Mesothelial cell of epicardium (in vitro differentiated cells): ENCODE results near the gene CLNK. TPM values are rescaled to one million over a fixed set of nuclear protein-coding genes. Genes with fewer than 3 reads are reported as not detected.

Source experiments
- DNase-seq, 2 experiments: peaks; one replicate each; pipeline ENCODE4 v3.0.0; 2021; ENCODE audit warnings: low spot score in 2 of 2; ENCODE audit not compliant: unreplicated experiment in 2 of 2
- H3K27ac Mint-ChIP-seq: 2 replicates; pipeline ENCODE4 v1.8.0; 2021; ENCODE audit warnings: mixed read lengths
- H3K27me3 Mint-ChIP-seq: 2 replicates; pipeline ENCODE4 v1.8.0; 2021; ENCODE audit warnings: low read depth, mixed read lengths
- H3K36me3 Mint-ChIP-seq: 2 replicates; pipeline ENCODE4 v1.8.0; 2021; ENCODE audit warnings: mixed read lengths
- H3K4me1 Mint-ChIP-seq: 2 replicates; pipeline ENCODE4 v1.8.0; 2021; ENCODE audit warnings: mixed read lengths
- H3K4me3 Mint-ChIP-seq: 2 replicates; pipeline ENCODE4 v1.8.0; 2021; ENCODE audit warnings: mild to moderate bottlenecking, moderate library complexity, mixed read lengths
- H3K9me3 Mint-ChIP-seq: 2 replicates; pipeline ENCODE4 v1.8.0; 2021; ENCODE audit warnings: mixed read lengths
- CTCF ChIP-seq: fragments of 200-600 bp; sonication (generic); IDR thresholded peaks from one replicate; pipeline ENCODE4 v1.5.0; 2021; ENCODE audit warnings: antibody characterized with exemption; ENCODE audit not compliant: unreplicated experiment
- total RNA-seq: library from RNA; stranded (reverse); gene quantifications from 3 replicates; pipeline ENCODE4 v1.2.1, GENCODE V29; 2021

The CLNK gene
- total RNA-seq, 1 donor from 2014 or later: not detected

- no peak for DNase-seq
- no peaks in the 10 kb centered on the region for H3K9me3 Mint-ChIP-seq
- no peak for TF ChIP-seq CTCF
- no peak overlapping the region for H3K4me3 Mint-ChIP-seq
- H3K27ac Mint-ChIP-seq: no peak overlapping the region
- H3K36me3 Mint-ChIP-seq: no peaks in the 10 kb centered on the region
- no peaks in the 10 kb centered on the region for H3K4me1 Mint-ChIP-seq
- peaks cover 3% of the 10 kb centered on the region for H3K27me3 Mint-ChIP-seq
These were observed 79.5 kb downstream of the CLNK start for GRCh38 chr4:10605031-10605430.

- Mint-ChIP-seq H3K4me1 (peaks cover 16% of the 10 kb centered on the region), H3K27me3 (peaks cover 3% of the 10 kb centered on the region), H3K36me3 (no peaks in the 10 kb centered on the region), H3K4me3 (no peak overlapping the region), H3K9me3 (no peaks in the 10 kb centered on the region), H3K27ac (no peak overlapping the region)
- DNase-seq: no peak
- no peak for TF ChIP-seq CTCF
These were observed 85.0 kb downstream of the CLNK start for GRCh38 chr4:10599574-10599973.

GRCh38 chr4:10598829-10599228 lies 85.7 kb downstream of the CLNK start:
- H3K27ac Mint-ChIP-seq: no peak overlapping the region
- H3K36me3 Mint-ChIP-seq: no peaks in the 10 kb centered on the region
- DNase-seq: no peak
- H3K27me3 Mint-ChIP-seq: peaks cover 3% of the 10 kb centered on the region
- H3K4me3 Mint-ChIP-seq: no peak overlapping the region
- no peaks in the 10 kb centered on the region for H3K9me3 Mint-ChIP-seq
- peaks cover 16% of the 10 kb centered on the region for H3K4me1 Mint-ChIP-seq
- TF ChIP-seq CTCF: no peak

- H3K27me3 Mint-ChIP-seq: peaks cover 2% of the 10 kb centered on the region
- no peaks in the 10 kb centered on the region for H3K9me3 Mint-ChIP-seq
- no peak overlapping the region for H3K4me3 Mint-ChIP-seq
- H3K27ac Mint-ChIP-seq: no peak overlapping the region
- DNase-seq: no peak
- H3K4me1 Mint-ChIP-seq: peaks cover 16% of the 10 kb centered on the region
- no peak for TF ChIP-seq CTCF
- no peaks in the 10 kb centered on the region for H3K36me3 Mint-ChIP-seq
These were observed 87.8 kb downstream of the CLNK start for GRCh38 chr4:10596586-10597290.

- H3K36me3 Mint-ChIP-seq: no peaks in the 10 kb centered on the region
These were observed 91.4 kb downstream of the CLNK start for GRCh38 chr4:10593130-10593529.

More at GRCh38 chr4:10593130-10593529, 91.4 kb downstream of the CLNK start:
- Mint-ChIP-seq H3K4me1 (peaks cover 27% of the 10 kb centered on the region), H3K4me3 (no peak overlapping the region), H3K27me3 (peaks cover 9% of the 10 kb centered on the region), H3K9me3 (no peaks in the 10 kb centered on the region), H3K27ac (no peak overlapping the region)
- no peak for TF ChIP-seq CTCF
- no peak for DNase-seq
